H1 (cell line): ENCODE measurements around the gene NPHP4. TPM values are rescaled to one million over a fixed set of nuclear protein-coding genes. Genes with fewer than 3 reads are reported as not detected.

Experiments
- CTCF ChIA-PET: fragments of 300-600 bp; sonication (Branson Sonifier 250); formaldehyde crosslinking; loops from one replicate; lab custom pipeline; 2021; ENCODE audit not compliant: partially characterized antibody; lab: Charles Lee
- POLR2A ChIA-PET: fragments of 300-600 bp; sonication (Branson Sonifier 250); formaldehyde crosslinking; loops from one replicate; lab custom pipeline; 2021; ENCODE audit warnings: inconsistent platforms; ENCODE audit not compliant: partially characterized antibody; lab: Charles Lee
- DNase-seq, 2 experiments: peaks; one replicate each; pipeline versions ENCODE4 v3.0.0 to v3.0.0-alpha.2; 2010 to 2022; ENCODE audit warnings: low spot score in 2 of 2, low read depth in 1 of 2, mixed read lengths in 1 of 2
- FAIRE-seq: peaks from 2 replicates; lab custom pipeline; 2011; peaks lifted over from hg19 to GRCh38; lab: Jason Lieb, UNC
- H2AFZ ChIP-seq: 2 replicates; pipeline ENCODE4 v1.8.1; 2012; ENCODE audit warnings: low read length, inconsistent platforms
- H2AK5ac ChIP-seq: 2 replicates; pipeline ENCODE4 v1.6.1; 2013; ENCODE audit warnings: low read depth, low read length
- H2BK120ac ChIP-seq: replicated peaks from 2 replicates; pipeline ENCODE3; 2013; ENCODE audit warnings: low read depth, low read length, inconsistent platforms
- H2BK12ac ChIP-seq: 2 replicates; pipeline ENCODE4 v1.6.1; 2013; ENCODE audit warnings: low read depth, low read length
- H2BK15ac ChIP-seq: 2 replicates; pipeline ENCODE4 v1.6.1; 2013; ENCODE audit warnings: low read length
- H2BK20ac ChIP-seq: 2 replicates; pipeline ENCODE4 v1.6.1; 2013; ENCODE audit warnings: low read length
- H2BK5ac ChIP-seq: 2 replicates; pipeline ENCODE4 v1.6.1; 2013; ENCODE audit warnings: low read depth, low read length
- H3K14ac ChIP-seq: 2 replicates; pipeline ENCODE4 v1.6.1; 2013; ENCODE audit warnings: inconsistent platforms; ENCODE audit not compliant: insufficient read length
- H3K18ac ChIP-seq: 2 replicates; pipeline ENCODE4 v1.6.1; 2013; ENCODE audit warnings: low read length; ENCODE audit errors: extremely low read depth
- H3K23ac ChIP-seq: 2 replicates; pipeline ENCODE4 v1.6.1; 2013; ENCODE audit warnings: inconsistent platforms; ENCODE audit not compliant: insufficient read length
- H3K23me2 ChIP-seq: 2 replicates; pipeline ENCODE4 v1.6.1; 2013; ENCODE audit warnings: low read depth, low read length
- H3K27ac ChIP-seq: 2 replicates; pipeline ENCODE4 v1.6.1; 2011; ENCODE audit warnings: low read depth, low read length, inconsistent platforms
- H3K27me3 ChIP-seq, 4 experiments: replicated peaks in 1 of 4; 1 replicate in 1 of 4; 2 replicates in 3 of 4; pipeline versions ENCODE4 v1.6.1 to v1.8.1; 2011 to 2013; ENCODE audit warnings: low read length in 3 of 4, mild to moderate bottlenecking in 3 of 4, inconsistent platforms in 2 of 4, mixed read lengths in 2 of 4, moderate library complexity in 1 of 4; ENCODE audit not compliant: control insufficient read depth in 3 of 4, insufficient read depth in 3 of 4; ENCODE audit errors: extremely low read depth in 1 of 4
- H3K36me3 ChIP-seq, 4 experiments: 2 replicates each; pipeline versions ENCODE4 v1.6.1 to v1.8.1; 2011 to 2013; ENCODE audit warnings: mild to moderate bottlenecking in 4 of 4, low read length in 3 of 4, moderate library complexity in 2 of 4, control low read depth in 1 of 4, inconsistent platforms in 1 of 4; ENCODE audit not compliant: insufficient read depth in 4 of 4, control insufficient read depth in 2 of 4
- H3K4ac ChIP-seq: replicated peaks from 2 replicates; pipeline ENCODE3; 2013; ENCODE audit warnings: low read length, low read depth, mixed read lengths, inconsistent platforms; ENCODE audit not compliant: insufficient read length
- H3K4me1 ChIP-seq, 4 experiments: replicated peaks in 1 of 4; 1 replicate in 1 of 4; 2 replicates in 3 of 4; pipeline versions ENCODE4 v1.6.1 to v1.8.1; 2011 to 2013; ENCODE audit warnings: low read length in 3 of 4, inconsistent platforms in 2 of 4, mixed read lengths in 1 of 4; ENCODE audit not compliant: insufficient read depth in 4 of 4, control insufficient read depth in 3 of 4
- H3K4me2 ChIP-seq, 2 experiments: 2 replicates each; pipeline versions ENCODE4 v1.6.1 to v1.8.1; 2011 to 2013; ENCODE audit warnings: low read depth in 2 of 2, low read length in 2 of 2, control low read depth in 1 of 2, inconsistent platforms in 1 of 2, mild to moderate bottlenecking in 1 of 2; ENCODE audit not compliant: insufficient read depth in 1 of 2
- H3K4me3 ChIP-seq, 4 experiments: fragments of 200-600, 300-600 bp in 1 of 4; sonication (generic), shearing (Covaris generic), sonication (Bioruptor Twin) in 1 of 4; 2 replicates each; pipeline versions ENCODE4 v1.5.1 to v1.8.1; 2011 to 2016; ENCODE audit warnings: low read length in 4 of 4, low read depth in 3 of 4, control low read depth in 2 of 4, inconsistent platforms in 2 of 4, mild to moderate bottlenecking in 2 of 4, mixed read lengths in 1 of 4, moderate library complexity in 1 of 4; ENCODE audit not compliant: insufficient read depth in 2 of 4; ENCODE audit errors: extremely low read depth in 1 of 4
- H3K56ac ChIP-seq: replicated peaks from 2 replicates; pipeline ENCODE3; 2013; ENCODE audit warnings: low read depth, mild to moderate bottlenecking, mixed read lengths, low read length, inconsistent platforms; ENCODE audit not compliant: insufficient read length
- H3K79me1 ChIP-seq: 2 replicates; pipeline ENCODE4 v1.6.1; 2013; ENCODE audit warnings: low read depth, low read length, control low read depth
- H3K79me2 ChIP-seq, 2 experiments: 2 replicates each; pipeline versions ENCODE4 v1.6.1 to v1.8.1; 2012 to 2013; ENCODE audit warnings: low read length in 2 of 2, mild to moderate bottlenecking in 2 of 2, inconsistent platforms in 1 of 2; ENCODE audit not compliant: insufficient read depth in 2 of 2, control insufficient read depth in 1 of 2
- H3K9ac ChIP-seq, 4 experiments: replicated peaks in 1 of 4; 1 replicate in 1 of 4; 2 replicates in 3 of 4; pipeline versions ENCODE4 v1.6.1 to v1.8.1; 2011 to 2013; ENCODE audit warnings: low read depth in 3 of 4, low read length in 3 of 4, control low read depth in 2 of 4, mild to moderate bottlenecking in 2 of 4, moderate library complexity in 2 of 4, inconsistent platforms in 1 of 4; ENCODE audit errors: extremely low read depth in 1 of 4
- H3K9me3 ChIP-seq, 2 experiments: 2 replicates each; pipeline versions ENCODE4 v1.6.1 to v1.8.1; 2012 to 2013; ENCODE audit warnings: mild to moderate bottlenecking in 2 of 2, moderate library complexity in 2 of 2, control low read depth in 1 of 2, inconsistent platforms in 1 of 2, low read depth in 1 of 2, low read length in 1 of 2, mixed read lengths in 1 of 2; ENCODE audit not compliant: insufficient read depth in 2 of 2
- H4K20me1 ChIP-seq, 2 experiments: replicated peaks in 1 of 2; 2 replicates each; pipeline versions ENCODE3 to v1.8.1; 2011 to 2013; ENCODE audit warnings: inconsistent platforms in 2 of 2, low read length in 2 of 2, mild to moderate bottlenecking in 1 of 2; ENCODE audit not compliant: insufficient read depth in 2 of 2, control insufficient read depth in 1 of 2
- H4K5ac ChIP-seq: 2 replicates; pipeline ENCODE4 v1.6.1; 2013; ENCODE audit warnings: low read length, low read depth, mixed read lengths, inconsistent platforms; ENCODE audit not compliant: insufficient read length
- H4K8ac ChIP-seq: 2 replicates; pipeline ENCODE4 v1.8.0; 2013; ENCODE audit warnings: mild to moderate bottlenecking, moderate library complexity, low read length, inconsistent platforms; ENCODE audit not compliant: insufficient read depth; ENCODE audit errors: extremely low read depth
- H4K91ac ChIP-seq: replicated peaks from 2 replicates; pipeline ENCODE3; 2013; ENCODE audit warnings: low read length, mixed read lengths, inconsistent platforms; ENCODE audit not compliant: insufficient read length
- HDAC2 ChIP-seq, 2 experiments: fragments of 300-600 bp in 1 of 2; sonication (generic) in 1 of 2; IDR thresholded peaks; 2 replicates each; pipeline ENCODE4 v1.6.1; 2011 to 2012; ENCODE audit warnings: low read depth in 2 of 2, low read length in 2 of 2, mild to moderate bottlenecking in 2 of 2, moderate library complexity in 2 of 2, borderline replicate concordance in 1 of 2, inconsistent platforms in 1 of 2
- JUND ChIP-seq: IDR thresholded peaks from 2 replicates; pipeline ENCODE4 v1.6.1; 2011; ENCODE audit warnings: mild to moderate bottlenecking, improper control_type of control experiment, low read length
- POLR2A ChIP-seq, 2 experiments: IDR thresholded peaks; 1 replicate in 1 of 2; 2 replicates in 1 of 2; pipeline ENCODE4 v1.6.1; 2011; ENCODE audit warnings: low read depth in 2 of 2, low read length in 2 of 2, mild to moderate bottlenecking in 2 of 2; ENCODE audit errors: control extremely low read depth in 1 of 2
- POU5F1 ChIP-seq: IDR thresholded peaks from 2 replicates; pipeline ENCODE4 v1.6.1; 2011; ENCODE audit warnings: low read depth, mild to moderate bottlenecking, low read length, moderate library complexity
- RFX5 ChIP-seq: IDR thresholded peaks from 2 replicates; pipeline ENCODE4 v1.6.1; 2011; ENCODE audit warnings: low read depth, low read length, improper control_type of control experiment, borderline replicate concordance
- SP2 ChIP-seq: IDR thresholded peaks from 2 replicates; pipeline ENCODE4 v1.6.1; 2012; ENCODE audit warnings: mild to moderate bottlenecking, low read length, inconsistent platforms
- YY1 ChIP-seq: IDR thresholded peaks from 2 replicates; pipeline ENCODE4 v1.6.1; 2011; ENCODE audit warnings: low read depth, mild to moderate bottlenecking, low read length
- WGBS, 2 experiments: shearing (Covaris generic) in 1 of 2; methylation state at CpG; one replicate each; pipeline versions ENCODE4 v1.1.6 to v1.1.7; 2013 to 2015; ENCODE audit warnings: low lambda C conversion rate in 2 of 2, mixed read lengths in 2 of 2, inconsistent platforms in 1 of 2, low coverage in 1 of 2, missing lambda C conversion rate in 1 of 2; ENCODE audit not compliant: insufficient replicate concordance in 2 of 2, insufficient coverage in 1 of 2, insufficient read length in 1 of 2; ENCODE audit errors: extremely low coverage in 1 of 2, missing lambda C conversion rate in 1 of 2; 5-methylcytosine and 5-hydroxymethylcytosine counted together
- polyA plus RNA-seq, 7 experiments: library from polyadenylated mRNA; depleted of rRNA in 3 of 7; stranded (reverse) in 5 of 7; unstranded in 2 of 7; fragments of >200 nt in 5 of 7; fragments of 200-250 nt in 2 of 7; gene quantifications; 1 replicate in 5 of 7; 2 replicates in 1 of 7; 4 replicates in 1 of 7; pipeline versions ENCODE4 v1.2.1 to v1.2.3, GENCODE V29; 2011 to 2013; ENCODE audit warnings: missing spikeins in 2 of 7, mixed read lengths in 2 of 7
- total RNA-seq: library from RNA; stranded (reverse); fragmentation: NEBNext Ultra II Directional; extraction: Animal tissue kit (Norgen Biotek cat#: 25700); gene quantifications from 2 replicates; pipeline ENCODE4 v1.2.1, GENCODE V29; 2021

Gene NPHP4
- total and polyA plus RNA-seq, 2 of the 8 experiments (the other 6 are each of a cell fraction or from before 2014, with no cell fraction given) = 5.8 to 14.0 TPM

DNA sequence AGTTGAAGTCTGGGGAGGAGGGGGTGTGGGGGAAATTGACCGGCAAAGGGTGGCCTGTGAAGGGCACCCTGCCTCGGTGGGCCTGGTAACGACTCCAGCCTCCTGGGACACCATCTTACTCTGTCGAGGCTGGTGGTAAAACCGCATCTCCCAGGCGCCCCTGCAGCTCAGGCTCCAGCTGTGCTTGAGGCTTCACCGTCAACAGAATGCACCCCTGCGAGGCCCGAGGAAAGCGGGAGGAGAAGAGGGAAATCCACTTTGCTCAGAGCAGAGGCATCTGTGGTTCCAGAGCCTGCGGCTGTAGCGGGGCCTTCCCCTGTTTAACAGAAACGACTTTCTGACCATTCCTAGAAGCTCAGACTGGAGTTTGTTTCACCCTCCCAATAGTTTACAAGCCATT lies 165.6 kb downstream of the NPHP4 start:
- no peak overlapping the region for H4K8ac ChIP-seq
- no peaks in the 10 kb centered on the region for H3K9me3 ChIP-seq
- H2BK5ac ChIP-seq = no peak overlapping the region
- no peak overlapping the region for H2AFZ ChIP-seq
- H3K4ac ChIP-seq = no peak overlapping the region
- H3K36me3 ChIP-seq = no peaks in the 10 kb centered on the region
- no peak overlapping the region for H2BK12ac ChIP-seq
- peaks cover 6% of the 10 kb centered on the region; the same call in 1 of the 2 replicates for H3K23me2 ChIP-seq
- DNase-seq (no peak), FAIRE-seq (no peak)
- no peak overlapping the region for H3K56ac ChIP-seq
- H3K79me2 ChIP-seq = no peaks in the 10 kb centered on the region
- H3K27me3 ChIP-seq = peaks cover 0 to 6% (median 0%) of the 10 kb centered on the region in 4 experiments; a peak in 2 of 7 replicates
- H3K79me1 ChIP-seq = no peaks in the 10 kb centered on the region
- no peak overlapping the region for H3K18ac ChIP-seq
- no peak overlapping the region for H2BK120ac ChIP-seq
- H4K20me1 ChIP-seq = peaks cover 0 to 2% of the 10 kb centered on the region in 2 experiments
- H3K9ac ChIP-seq = no peak overlapping the region
- TF ChIP-seq POU5F1 (no peak), RFX5 (no peak), YY1 (no peak), POLR2A (IDR thresholded peaks at IDR 0.05; ENCODE audit: control extremely low read depth in 1 of 2, low read depth in 2 of 2, low read length in 2 of 2) (no peak), JUND (no peak), HDAC2 (IDR thresholded peaks at IDR 0.05; ENCODE audit: borderline replicate concordance in 1 of 2, low read depth in 2 of 2, low read length in 2 of 2) (no peak), SP2 (no peak)
- H3K4me1 ChIP-seq = peaks cover 3 to 11% (median 6%) of the 10 kb centered on the region in 4 experiments; a peak in 6 of 7 replicates
- no peak overlapping the region for H2BK15ac ChIP-seq
- no peak overlapping the region for H3K14ac ChIP-seq
- WGBS, 2 experiments = 80% methylated on average over 13 of the region's 13 CpGs; no CpG with 5 or more reads in 1 of the 2 experiments
- no peak overlapping the region for H2BK20ac ChIP-seq
- H3K4me3 ChIP-seq = no peak overlapping the region
- POLR2A ChIA-PET = no interaction called here
- H4K5ac ChIP-seq = no peak overlapping the region
- no peak overlapping the region for H2AK5ac ChIP-seq
- H3K23ac ChIP-seq = no peak overlapping the region
- no peak overlapping the region for H3K27ac ChIP-seq
- no peak overlapping the region for H3K4me2 ChIP-seq
- H4K91ac ChIP-seq = no peak overlapping the region
- CTCF ChIA-PET = interaction anchor here (0.9 to 2.4 kb wide), 6 partner anchors 32 to 322 kb away, joined by 3 to 7 read pairs (median 3); no protein-coding TSS in a partner anchor
